IPS-18c (cell line): Measurements from ENCODE around the gene LXN.

Experiments
- H3K4me3 ChIP-seq: 2 replicates; pipeline ENCODE4 v1.7.0; 2013; ENCODE audit warnings: low read depth, mild to moderate bottlenecking, low read length, moderate library complexity; ENCODE audit not compliant: insufficient read depth
- H3K9me3 ChIP-seq: one replicate; pipeline ENCODE4 v1.6.1; 2013; ENCODE audit warnings: mild to moderate bottlenecking, low read length, moderate library complexity; ENCODE audit not compliant: control insufficient read depth, insufficient read depth

LXN gene

GRCh38 chr3:158683230-158683962 is 10.9 kb upstream of the LXN start:
- Histone ChIP-seq H3K4me3 (no peak overlapping the region), H3K9me3 (no peaks in the 10 kb centered on the region)

- Histone ChIP-seq H3K9me3 (no peaks in the 10 kb centered on the region), H3K4me3 (no peak overlapping the region)
Measured at GRCh38 chr3:158680861-158681260, 8.4 kb upstream of the LXN start.

GRCh38 chr3:158679547-158680000 is 7.1 kb upstream of the LXN start:
- H3K9me3 ChIP-seq: no peaks in the 10 kb centered on the region
- H3K4me3 ChIP-seq: no peak overlapping the region

GRCh38 chr3:158678687-158679086 is 6.2 kb upstream of the LXN start:
- Histone ChIP-seq H3K4me3 (no peak overlapping the region), H3K9me3 (no peaks in the 10 kb centered on the region)

GRCh38 chr3:158671821-158672214 is 630 bp downstream of the LXN start:
- Histone ChIP-seq H3K4me3 (peak overlapping the region; percentile 81), H3K9me3 (no peaks in the 10 kb centered on the region)

- no peaks in the 10 kb centered on the region for H3K9me3 ChIP-seq
- H3K4me3 ChIP-seq: no peak overlapping the region
Measured at GRCh38 chr3:158668506-158668905, 3.9 kb downstream of the LXN start.

GRCh38 chr3:158666416-158666815 is 6.0 kb downstream of the LXN start:
- Histone ChIP-seq H3K4me3 (no peak overlapping the region), H3K9me3 (no peaks in the 10 kb centered on the region)

GRCh38 chr3:158663832-158664231 is 8.6 kb downstream of the LXN start:
- Histone ChIP-seq H3K4me3 (no peak overlapping the region), H3K9me3 (no peaks in the 10 kb centered on the region)

GRCh38 chr3:158663246-158663645 is 9.2 kb downstream of the LXN start:
- H3K9me3 ChIP-seq: no peaks in the 10 kb centered on the region
- H3K4me3 ChIP-seq: no peak overlapping the region

- Histone ChIP-seq H3K4me3 (no peak overlapping the region), H3K9me3 (no peaks in the 10 kb centered on the region)
Measured at GRCh38 chr3:158660711-158661110, 11.7 kb downstream of the LXN start.

GRCh38 chr3:158659454-158660237 is 12.8 kb downstream of the LXN start:
- no peak overlapping the region for H3K4me3 ChIP-seq
- H3K9me3 ChIP-seq: no peaks in the 10 kb centered on the region

GRCh38 chr3:158658889-158659288 is 13.6 kb downstream of the LXN start:
- Histone ChIP-seq H3K9me3 (no peaks in the 10 kb centered on the region), H3K4me3 (no peak overlapping the region)

- Histone ChIP-seq H3K4me3 (no peak overlapping the region), H3K9me3 (no peaks in the 10 kb centered on the region)
Measured at GRCh38 chr3:158652463-158652862, 20.0 kb downstream of the LXN start.

GRCh38 chr3:158651192-158651591 is 21.3 kb downstream of the LXN start:
- H3K4me3 ChIP-seq: no peak overlapping the region
- no peaks in the 10 kb centered on the region for H3K9me3 ChIP-seq

GRCh38 chr3:158649791-158650190 is 22.7 kb downstream of the LXN start:
- H3K9me3 ChIP-seq: no peaks in the 10 kb centered on the region
- H3K4me3 ChIP-seq: no peak overlapping the region

- H3K9me3 ChIP-seq: no peaks in the 10 kb centered on the region
- H3K4me3 ChIP-seq: peak within 1 kb of the TSS; percentile 94
Measured at GRCh38 chr3:158644345-158644908, 28.0 kb downstream of the LXN start, which contains the start of gene GFM1. TSS of gene GFM1 (plus strand) at chr3:158644527. CDS start at chr3:158644635, 108 bp downstream.

GRCh38 chr3:158642474-158643210 is 29.8 kb downstream of the LXN start:
- Histone ChIP-seq H3K4me3 (no peak overlapping the region), H3K9me3 (no peaks in the 10 kb centered on the region)
